OCI-LY1 (cell line): Measurements from ENCODE around the gene YRDC.

Source experiments
- H2AFZ ChIP-seq: fragments of 200-600 bp; sonication (generic), shearing (Covaris generic); 2 replicates; pipeline ENCODE4 v1.6.0; 2014; ENCODE audit warnings: antibody characterized with exemption, mild to moderate bottlenecking, low read length
- H3F3A ChIP-seq: fragments of 200-600 bp; sonication (generic), shearing (Covaris generic); 2 replicates; pipeline ENCODE4 v1.6.0; 2014; ENCODE audit warnings: mild to moderate bottlenecking, antibody characterized with exemption, low read length, moderate library complexity; ENCODE audit not compliant: insufficient read depth
- H3K27ac ChIP-seq: fragments of 200-600 bp; sonication (generic); 2 replicates; pipeline ENCODE4 v1.5.1; 2014; ENCODE audit warnings: low read length, mixed run types, mild to moderate bottlenecking, low read depth; ENCODE audit not compliant: poor library complexity, severe bottlenecking
- H3K27me3 ChIP-seq: fragments of 200-600 bp; sonication (generic); 2 replicates; pipeline ENCODE4 v1.6.0; 2014; ENCODE audit warnings: antibody characterized with exemption, mild to moderate bottlenecking, low read length, moderate library complexity; ENCODE audit not compliant: insufficient read depth
- H3K36me3 ChIP-seq: fragments of 200-600 bp; sonication (generic); 2 replicates; pipeline ENCODE4 v1.6.1; 2014; ENCODE audit warnings: mild to moderate bottlenecking, antibody characterized with exemption, low read length, moderate library complexity, mixed read lengths; ENCODE audit not compliant: insufficient read depth
- H3K4me1 ChIP-seq: fragments of 200-600 bp; sonication (generic); 2 replicates; pipeline ENCODE4 v1.5.1; 2014; ENCODE audit warnings: mild to moderate bottlenecking, low read length, moderate library complexity; ENCODE audit not compliant: insufficient read depth, severe bottlenecking
- H3K4me2 ChIP-seq: fragments of 200-600 bp; sonication (generic), shearing (Covaris generic); 2 replicates; pipeline ENCODE4 v1.6.1; 2014; ENCODE audit warnings: low read length
- H3K4me3 ChIP-seq: fragments of 200-600 bp; sonication (generic); 2 replicates; pipeline ENCODE4 v1.5.1; 2014; ENCODE audit warnings: low read length, low read depth, mild to moderate bottlenecking, mixed read lengths; ENCODE audit not compliant: poor library complexity, severe bottlenecking
- H3K79me2 ChIP-seq: fragments of 200-600 bp; shearing (Covaris generic); 2 replicates; pipeline ENCODE4 v1.6.1; 2016; ENCODE audit warnings: mixed run types, low read length, mixed read lengths; ENCODE audit not compliant: insufficient read depth
- H3K9ac ChIP-seq: fragments of 200-600 bp; sonication (generic), shearing (Covaris generic); 2 replicates; pipeline ENCODE4 v1.6.1; 2014; ENCODE audit warnings: mild to moderate bottlenecking, low read length, mixed read lengths
- H3K9me2 ChIP-seq: fragments of 200-600 bp; sonication (generic), shearing (Covaris generic); 2 replicates; pipeline ENCODE4 v1.6.1; 2014; ENCODE audit warnings: low read depth, mild to moderate bottlenecking, low read length, mixed read lengths
- H3K9me3 ChIP-seq: fragments of 200-600 bp; shearing (Covaris generic); 2 replicates; pipeline ENCODE4 v1.6.1; 2014; ENCODE audit warnings: low read length, mixed read lengths
- H4K20me1 ChIP-seq: fragments of 200-600 bp; sonication (generic), shearing (Covaris generic); 2 replicates; pipeline ENCODE4 v1.6.0; 2016; ENCODE audit warnings: mild to moderate bottlenecking, low read length; ENCODE audit not compliant: insufficient read depth
- EZH2 ChIP-seq: fragments of 200-600 bp; sonication (generic), shearing (Covaris generic); IDR thresholded peaks from 2 replicates; pipeline ENCODE4 v1.8.0; 2017; ENCODE audit warnings: borderline replicate concordance, mixed run types, mild to moderate bottlenecking, antibody characterized with exemption, low read length, moderate library complexity, mixed read lengths
- TF ChIP-seq, protein P1 (sequence below): fragments of 200-600 bp; sonication (generic), shearing (Covaris generic); IDR thresholded peaks from 2 replicates; pipeline ENCODE4 v1.5.1; 2017; ENCODE audit warnings: mild to moderate bottlenecking, antibody characterized with exemption, low read length, moderate library complexity, mixed read lengths

Gene YRDC

DNA sequence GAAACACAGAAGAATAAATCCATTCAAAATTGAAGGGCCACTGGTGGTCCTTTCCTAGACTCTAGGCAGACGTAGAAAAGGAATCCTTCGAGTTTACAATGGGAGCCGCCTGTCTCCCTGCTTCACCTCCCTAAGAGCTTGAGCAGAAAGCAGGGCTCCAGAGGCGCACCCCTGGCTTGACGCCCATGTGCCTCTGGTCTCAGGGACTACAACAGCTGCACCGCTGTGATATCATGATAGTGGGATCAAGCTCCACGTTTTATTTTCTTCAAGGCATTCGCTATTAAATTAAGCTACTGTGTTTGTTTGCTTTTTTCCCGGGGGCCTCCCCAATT is 821 bp downstream of the YRDC start:
- Histone ChIP-seq H3K4me2 (peak overlapping the region; percentile 63), H3K4me3 (peak overlapping the region; percentile 69), H4K20me1 (no peaks in the 10 kb centered on the region), H3K9me2 (no peaks in the 10 kb centered on the region), H3K4me1 (peaks cover 18% of the 10 kb centered on the region), H2AFZ (no peak overlapping the region), H3K36me3 (peaks cover 48% of the 10 kb centered on the region), H3K9ac (peak overlapping the region; percentile 67), H3K9me3 (no peaks in the 10 kb centered on the region), H3F3A (no peaks in the 10 kb centered on the region), H3K79me2 (peaks cover 9% of the 10 kb centered on the region), H3K27me3 (no peaks in the 10 kb centered on the region), H3K27ac (no peak overlapping the region)
- no peak for TF ChIP-seq EZH2

DNA sequence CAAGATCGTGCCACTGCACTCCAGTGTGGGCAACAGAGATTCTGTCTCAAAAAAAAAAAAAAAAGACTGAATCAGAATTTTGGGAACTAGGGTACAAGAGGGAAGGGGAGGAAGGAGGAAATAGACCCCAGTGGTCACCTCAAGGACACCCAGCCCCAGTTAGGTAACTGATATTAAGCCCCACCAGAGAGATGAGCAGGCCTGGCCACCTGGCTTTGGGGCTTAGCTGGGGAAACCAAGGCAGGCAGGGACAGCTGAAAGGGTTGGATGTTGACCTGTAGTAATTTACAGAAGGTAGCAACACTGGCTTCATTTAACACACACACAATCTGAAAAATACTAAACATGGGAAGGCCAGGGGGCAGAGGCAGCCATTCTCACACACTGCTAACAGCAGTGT is 5.6 kb downstream of the YRDC start:
- no peaks in the 10 kb centered on the region for H3F3A ChIP-seq
- H3K9ac ChIP-seq, result no peak overlapping the region
- H2AFZ ChIP-seq, result no peak overlapping the region
- H4K20me1 ChIP-seq, result no peaks in the 10 kb centered on the region
- H3K36me3 ChIP-seq, result peaks cover 76% of the 10 kb centered on the region
- H3K9me3 ChIP-seq, result no peaks in the 10 kb centered on the region
- H3K4me1 ChIP-seq, result peaks cover 9% of the 10 kb centered on the region
- peaks cover 7% of the 10 kb centered on the region for H3K79me2 ChIP-seq
- H3K4me2 ChIP-seq, result no peak overlapping the region
- no peaks in the 10 kb centered on the region for H3K27me3 ChIP-seq
- no peak overlapping the region for H3K4me3 ChIP-seq
- no peaks in the 10 kb centered on the region for H3K9me2 ChIP-seq
- H3K27ac ChIP-seq, result no peak overlapping the region
- TF ChIP-seq EZH2, result no peak
- TF ChIP-seq, protein P1, sequence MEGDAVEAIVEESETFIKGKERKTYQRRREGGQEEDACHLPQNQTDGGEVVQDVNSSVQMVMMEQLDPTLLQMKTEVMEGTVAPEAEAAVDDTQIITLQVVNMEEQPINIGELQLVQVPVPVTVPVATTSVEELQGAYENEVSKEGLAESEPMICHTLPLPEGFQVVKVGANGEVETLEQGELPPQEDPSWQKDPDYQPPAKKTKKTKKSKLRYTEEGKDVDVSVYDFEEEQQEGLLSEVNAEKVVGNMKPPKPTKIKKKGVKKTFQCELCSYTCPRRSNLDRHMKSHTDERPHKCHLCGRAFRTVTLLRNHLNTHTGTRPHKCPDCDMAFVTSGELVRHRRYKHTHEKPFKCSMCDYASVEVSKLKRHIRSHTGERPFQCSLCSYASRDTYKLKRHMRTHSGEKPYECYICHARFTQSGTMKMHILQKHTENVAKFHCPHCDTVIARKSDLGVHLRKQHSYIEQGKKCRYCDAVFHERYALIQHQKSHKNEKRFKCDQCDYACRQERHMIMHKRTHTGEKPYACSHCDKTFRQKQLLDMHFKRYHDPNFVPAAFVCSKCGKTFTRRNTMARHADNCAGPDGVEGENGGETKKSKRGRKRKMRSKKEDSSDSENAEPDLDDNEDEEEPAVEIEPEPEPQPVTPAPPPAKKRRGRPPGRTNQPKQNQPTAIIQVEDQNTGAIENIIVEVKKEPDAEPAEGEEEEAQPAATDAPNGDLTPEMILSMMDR, result no peak

DNA sequence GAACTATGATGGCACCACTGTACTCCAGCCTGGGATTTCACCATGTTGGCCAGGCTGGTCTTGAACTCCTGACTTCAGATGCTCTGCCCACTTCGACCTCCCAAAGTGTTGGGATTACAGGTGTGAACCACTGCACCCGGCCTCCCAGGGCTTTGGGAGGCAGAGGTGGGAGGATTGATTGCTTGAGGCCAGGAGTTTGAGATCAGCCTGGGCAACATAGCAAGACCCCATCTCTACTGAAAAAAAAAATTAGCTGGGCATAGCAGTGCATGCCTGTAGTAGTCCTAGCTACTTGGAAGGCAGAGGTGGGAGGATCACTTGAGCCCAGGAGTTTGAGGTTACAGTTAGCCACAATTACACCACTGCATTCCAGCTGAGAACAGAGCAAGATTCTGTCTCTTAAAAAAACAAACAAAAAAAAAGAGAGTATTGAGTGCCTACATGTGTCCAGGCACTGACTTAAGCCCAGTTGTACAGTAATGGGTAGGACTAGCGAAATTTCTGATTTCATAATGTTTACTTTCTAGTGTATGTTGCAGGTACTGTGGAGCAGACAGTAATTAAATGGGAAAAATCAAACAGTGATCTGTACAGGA is 10.2 kb downstream of the YRDC start:
- Histone ChIP-seq H4K20me1 (no peaks in the 10 kb centered on the region), H3K9me3 (no peaks in the 10 kb centered on the region)

More for the DNA sequence above, 10.2 kb downstream of the YRDC start:
- H3K27me3 ChIP-seq, result peaks cover 6% of the 10 kb centered on the region; the same call in 1 of the 2 replicates
- H3K9ac ChIP-seq, result no peak overlapping the region
- H3K79me2 ChIP-seq, result no peaks in the 10 kb centered on the region
- H3F3A ChIP-seq, result no peaks in the 10 kb centered on the region
- no peaks in the 10 kb centered on the region for H3K9me2 ChIP-seq
- H2AFZ ChIP-seq, result no peak overlapping the region
- H3K4me3 ChIP-seq, result no peak overlapping the region
- TF ChIP-seq EZH2, result no peak
- TF ChIP-seq, protein P1, result no peak
- peaks cover 34% of the 10 kb centered on the region for H3K36me3 ChIP-seq
- no peak overlapping the region for H3K4me2 ChIP-seq
- no peak overlapping the region for H3K27ac ChIP-seq
- H3K4me1 ChIP-seq, result peaks cover 8% of the 10 kb centered on the region
